HG02588 (cell line): ENCODE results near the gene FAM168A.
A peak's percentile ranks its signal among the peaks of the same experiment; 100 is the strongest.

ENCODE experiments used
- ATAC-seq: cut with Tn5 transposase; IDR thresholded peaks from one replicate; pipeline ENCODE4 v1.9.1; 2021; ENCODE audit warnings: mild to moderate bottlenecking, moderate library complexity; ENCODE audit not compliant: unreplicated experiment

The FAM168A gene, protein sequence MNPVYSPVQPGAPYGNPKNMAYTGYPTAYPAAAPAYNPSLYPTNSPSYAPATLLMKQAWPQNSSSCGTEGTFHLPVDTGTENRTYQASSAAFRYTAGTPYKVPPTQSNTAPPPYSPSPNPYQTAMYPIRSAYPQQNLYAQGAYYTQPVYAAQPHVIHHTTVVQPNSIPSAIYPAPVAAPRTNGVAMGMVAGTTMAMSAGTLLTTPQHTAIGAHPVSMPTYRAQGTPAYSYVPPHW

DNA sequence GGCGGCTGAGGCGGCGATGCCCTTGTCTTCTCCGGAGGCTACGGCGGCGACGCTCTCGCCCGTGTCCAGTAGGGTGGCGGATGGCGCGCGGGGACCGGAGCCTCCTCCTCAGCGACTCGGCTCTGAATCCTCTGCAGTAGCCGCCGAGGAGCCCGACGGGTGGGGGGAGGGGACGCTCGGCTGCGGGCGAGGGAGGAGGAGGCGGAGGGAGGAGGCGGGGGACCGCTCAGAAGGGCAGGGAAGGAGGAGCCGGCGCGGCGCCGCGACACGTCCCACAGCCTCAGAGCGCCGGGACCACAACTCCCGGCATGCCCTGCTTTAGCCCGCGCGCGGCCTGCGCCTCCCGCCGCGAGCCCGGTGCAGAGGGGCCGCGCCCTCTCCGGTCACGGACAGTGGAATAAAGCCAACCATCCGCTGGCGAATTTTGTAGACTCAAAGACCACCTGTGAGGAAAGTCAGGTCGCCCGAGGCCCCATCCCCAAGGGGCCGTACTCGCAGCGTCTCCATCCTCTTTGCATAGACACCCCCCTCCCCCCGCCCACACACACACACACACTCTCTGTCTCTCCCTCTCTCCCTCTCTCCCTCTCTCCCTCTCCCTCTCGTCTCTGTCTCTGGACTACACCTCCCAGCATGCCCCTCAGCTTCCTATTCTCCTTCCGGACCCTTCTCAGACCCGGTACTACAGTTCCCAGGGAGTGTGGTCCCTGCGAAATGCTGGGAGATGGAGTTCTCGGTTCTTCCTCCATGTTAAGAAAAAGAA, at the start of gene FAM168A:
Gene FAM168A, minus strand, starts transcription at position 157 of the 763 bp plus-strand sequence. CDS start 129,638 bp downstream, outside the sequence.
- peak; percentile 94 for ATAC-seq

DNA sequence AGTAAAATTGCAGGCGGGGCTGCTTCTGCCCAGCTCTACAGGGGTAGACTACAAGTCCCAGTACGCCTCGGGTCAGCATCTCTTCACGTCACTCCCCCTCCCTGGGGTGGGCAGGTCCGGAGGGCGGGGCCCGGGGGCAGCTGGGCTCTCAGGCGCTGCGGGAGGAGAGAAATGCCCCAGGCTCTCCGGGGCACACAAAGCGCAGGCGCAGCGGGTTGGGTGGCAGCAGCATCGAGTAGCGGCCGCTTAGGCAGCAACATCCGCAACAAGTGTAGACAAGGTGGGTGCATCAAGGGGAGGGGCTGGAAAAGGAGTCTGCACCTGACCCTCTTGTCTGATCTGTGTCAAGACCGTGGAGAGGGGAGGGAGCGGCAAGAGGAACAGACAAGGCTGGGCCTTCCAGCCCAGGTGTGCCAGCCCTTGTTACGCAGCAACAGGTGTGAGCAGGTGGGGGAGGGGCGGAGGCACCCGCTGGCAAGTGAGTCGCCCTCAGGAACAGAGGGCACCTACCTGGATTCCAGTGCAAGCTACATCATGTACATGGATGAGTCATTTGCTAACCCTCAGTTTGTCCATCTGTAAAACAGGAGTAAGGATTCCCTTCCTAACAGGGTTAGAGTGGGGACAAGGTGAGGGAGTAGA, 49.7 kb upstream of the FAM168A start:
- ATAC-seq, result peak; percentile 83

DNA sequence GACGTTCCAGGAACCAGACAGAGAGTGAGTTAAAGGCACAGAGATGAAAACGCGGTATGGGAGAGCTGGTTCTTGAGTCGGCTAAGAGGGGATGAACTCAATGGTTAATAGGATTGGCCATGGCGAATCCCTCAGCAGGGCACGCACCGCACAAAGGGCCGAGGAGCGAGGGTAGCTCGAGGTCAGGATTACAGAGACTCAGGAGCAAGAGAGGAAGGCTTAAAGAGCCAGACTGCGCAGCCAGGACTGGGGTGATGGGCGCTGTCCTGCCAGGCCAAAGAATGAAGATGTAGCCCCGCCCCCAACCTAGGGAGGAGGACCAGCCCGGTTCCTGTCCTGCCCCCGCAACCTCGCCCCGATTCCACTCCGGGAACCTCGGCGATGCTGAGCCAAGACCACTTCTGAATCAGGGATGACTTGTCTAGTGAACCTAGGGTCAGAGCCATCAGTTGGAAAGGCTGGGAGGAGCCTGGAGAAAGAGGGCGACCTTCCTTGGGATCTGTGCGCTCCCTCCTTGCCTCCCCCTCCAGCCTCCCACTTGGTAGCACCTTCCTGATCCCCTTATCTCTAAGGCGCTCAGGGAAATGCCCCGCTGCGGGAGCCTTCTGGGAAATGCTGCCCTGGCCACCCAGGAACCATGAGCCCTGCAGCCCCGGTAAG, 48.2 kb upstream of the FAM168A start, which contains the start of gene PLEKHB1:
Gene PLEKHB1, plus strand, starts transcription at position 610 of the 660 bp plus-strand sequence. Its CDS starts 28 bp downstream, at position 638.
- ATAC-seq, result no peak

DNA sequence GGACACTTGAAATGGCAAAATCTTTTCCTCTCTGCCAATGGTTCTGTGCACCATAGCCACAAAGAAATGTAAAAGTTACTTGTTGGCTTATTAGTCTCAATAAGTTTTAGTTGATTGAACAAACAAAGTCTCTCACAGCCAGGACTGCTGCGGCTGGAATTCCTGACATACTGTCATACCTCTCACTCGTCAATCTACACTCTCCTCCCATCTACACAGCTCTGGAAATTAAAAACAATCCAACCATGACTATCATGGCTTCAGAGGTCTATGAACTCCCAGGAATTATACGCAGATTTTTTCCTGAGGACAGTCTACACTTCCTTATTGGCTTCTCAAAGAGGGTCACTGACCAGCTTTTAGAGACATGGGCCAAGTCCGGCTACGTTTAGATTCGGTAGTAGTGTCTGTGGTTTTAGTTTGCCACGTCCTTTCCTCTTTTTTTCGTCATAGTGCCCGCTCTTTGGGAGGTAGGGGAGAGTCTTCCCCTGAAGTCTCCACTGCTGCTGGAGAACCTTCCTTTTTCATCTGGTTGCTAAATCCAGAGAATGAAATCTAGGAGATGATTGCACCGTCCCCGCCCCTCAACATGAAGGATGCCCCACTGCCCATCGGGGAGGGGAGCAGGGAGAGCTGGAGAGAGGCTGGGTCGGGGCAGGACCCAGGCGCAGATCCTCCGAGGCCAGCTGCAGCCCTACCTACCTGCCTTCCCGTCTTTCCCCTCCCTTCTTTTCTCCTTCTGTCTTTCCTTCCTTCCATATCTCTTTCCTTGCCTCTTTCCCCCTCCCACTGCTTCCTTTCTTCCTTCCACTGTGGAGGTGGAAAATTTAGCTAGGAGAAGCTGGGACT, 47.4 kb upstream of the FAM168A start:
- ATAC-seq, result no peak

DNA sequence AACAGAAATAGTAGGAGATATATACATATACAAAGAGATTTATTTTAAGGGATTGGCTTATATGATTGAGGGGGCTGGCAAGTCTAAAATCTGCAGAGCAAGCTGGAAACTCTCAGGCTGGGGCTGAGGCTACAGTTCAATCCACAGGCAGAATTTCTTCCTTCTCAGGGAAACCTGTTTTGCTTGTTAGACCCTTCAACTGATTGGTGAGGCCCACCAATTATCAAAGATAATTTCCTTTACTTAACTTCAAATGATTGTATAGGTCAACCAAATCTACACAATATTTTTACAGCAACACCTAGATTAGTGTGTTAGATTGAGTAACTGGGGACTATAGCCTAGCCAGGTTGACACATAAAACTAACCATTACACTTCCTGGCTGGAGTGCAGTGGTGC, 43.8 kb upstream of the FAM168A start:
- ATAC-seq, result no peak

DNA sequence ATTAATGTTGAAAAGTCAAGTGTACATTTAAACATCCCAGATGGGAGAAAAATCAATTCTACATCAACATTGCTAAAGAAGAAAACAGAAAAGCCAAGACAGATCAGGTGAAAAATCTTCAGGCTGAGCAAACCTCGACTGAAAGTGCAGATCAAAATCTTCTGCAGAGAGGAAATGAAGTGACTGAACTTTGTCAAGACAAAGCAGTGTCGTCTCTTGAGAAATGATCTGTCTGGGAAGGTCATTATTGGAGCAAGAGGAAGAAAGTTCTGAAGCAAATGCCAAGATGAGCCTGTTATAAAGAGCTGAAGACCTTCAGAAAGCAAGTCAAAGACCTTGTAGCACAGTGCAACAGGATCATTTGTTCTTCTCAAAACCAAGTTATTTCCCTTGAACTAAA, 42.7 kb upstream of the FAM168A start:
- no peak for ATAC-seq

DNA sequence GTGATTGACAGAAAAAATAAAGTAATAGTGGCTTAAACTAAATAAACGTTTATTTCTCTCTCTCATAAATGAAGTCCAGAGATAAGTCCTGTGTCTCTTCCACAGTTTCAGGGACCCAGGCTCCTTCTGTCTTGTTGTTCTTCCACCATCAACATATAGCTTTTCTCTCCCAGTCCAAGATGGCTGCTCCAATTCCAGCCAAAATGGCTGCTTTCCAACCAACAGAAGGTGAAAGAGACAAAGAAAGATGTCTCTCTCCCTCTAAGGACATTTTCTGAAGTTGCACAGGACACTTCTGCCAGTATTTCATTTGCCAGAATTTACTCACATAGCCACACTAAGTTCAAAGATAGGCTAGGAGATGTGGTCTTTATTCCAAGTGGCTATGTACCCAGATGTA, 39.1 kb upstream of the FAM168A start:
- no peak for ATAC-seq

DNA sequence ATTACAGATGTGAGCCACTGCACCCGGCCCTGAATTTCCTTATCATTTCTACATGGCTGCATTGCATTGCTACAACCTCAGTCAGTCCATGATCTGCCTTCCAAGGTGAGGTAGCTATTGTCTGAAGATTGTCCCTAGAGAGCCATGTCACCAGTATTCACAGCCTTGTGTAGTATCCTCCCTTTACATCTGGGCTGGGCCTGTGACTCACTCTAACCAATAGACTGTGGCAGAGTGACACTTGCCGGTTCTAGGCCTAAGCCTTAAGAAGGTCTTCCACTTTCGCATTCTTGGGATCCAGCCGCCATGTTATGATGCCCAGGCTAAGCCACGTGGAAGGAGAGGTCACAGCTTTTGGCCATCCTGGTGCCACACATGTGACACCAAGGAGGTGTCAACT, 38.3 kb upstream of the FAM168A start:
- ATAC-seq, result no peak

DNA sequence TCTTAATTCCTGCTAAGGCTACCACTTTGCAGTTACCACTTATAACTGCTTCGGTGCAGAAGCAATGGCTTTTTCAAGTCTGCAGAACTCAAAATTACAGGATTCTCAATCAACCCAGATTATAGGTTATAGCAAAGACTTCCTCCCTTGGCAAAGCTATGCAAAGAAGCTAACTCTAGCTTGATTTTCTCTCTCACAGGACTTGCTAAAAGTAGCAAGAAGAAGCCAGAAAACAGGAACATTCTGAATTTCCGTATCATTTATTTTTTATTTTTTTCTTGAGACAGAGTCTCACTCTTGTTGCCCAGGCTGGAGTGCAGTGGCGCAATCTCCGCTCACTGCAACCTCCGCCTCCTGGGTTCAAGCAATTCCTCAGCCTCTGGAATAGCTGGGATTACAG, 37.8 kb upstream of the FAM168A start:
- ATAC-seq, result no peak

DNA sequence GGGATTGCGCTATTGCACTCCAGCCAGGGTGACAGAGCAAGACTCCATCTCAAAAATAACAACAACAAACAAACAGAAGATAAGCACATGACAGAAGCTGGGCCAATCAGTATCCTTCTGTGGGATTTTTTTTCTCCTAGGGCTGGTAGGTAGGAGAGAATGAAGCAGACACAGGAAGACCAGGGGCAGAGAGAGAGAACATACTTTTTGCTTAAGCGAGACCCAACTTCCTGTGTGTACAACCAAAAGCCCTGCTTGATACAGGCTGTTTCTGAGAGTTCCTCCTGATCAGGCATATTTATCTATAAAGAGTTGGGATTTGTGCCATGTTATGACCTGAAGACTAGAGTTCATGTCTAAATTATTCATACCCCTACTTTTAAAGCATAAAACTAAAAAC, 36.1 kb upstream of the FAM168A start:
- ATAC-seq, result no peak

DNA sequence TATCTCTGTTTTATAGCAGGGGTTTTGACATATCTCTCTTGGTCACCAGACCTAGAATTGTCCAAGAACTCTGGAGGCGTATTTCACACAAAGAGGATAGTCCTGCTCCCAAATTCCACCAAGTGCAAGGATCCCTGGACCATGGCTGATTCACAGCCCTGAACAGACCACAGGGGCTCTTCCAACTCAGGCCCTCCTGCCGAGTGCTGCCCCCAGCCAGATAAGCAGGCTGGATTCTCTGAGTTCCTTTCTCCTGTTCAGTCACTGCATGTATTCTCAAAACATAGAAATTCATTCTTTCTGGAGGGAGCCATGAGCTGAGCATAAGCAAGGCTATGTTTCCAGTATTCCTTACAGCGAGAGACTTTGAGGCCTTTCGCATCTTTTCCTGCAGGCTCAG, 35.1 kb upstream of the FAM168A start:
- ATAC-seq, result no peak

DNA sequence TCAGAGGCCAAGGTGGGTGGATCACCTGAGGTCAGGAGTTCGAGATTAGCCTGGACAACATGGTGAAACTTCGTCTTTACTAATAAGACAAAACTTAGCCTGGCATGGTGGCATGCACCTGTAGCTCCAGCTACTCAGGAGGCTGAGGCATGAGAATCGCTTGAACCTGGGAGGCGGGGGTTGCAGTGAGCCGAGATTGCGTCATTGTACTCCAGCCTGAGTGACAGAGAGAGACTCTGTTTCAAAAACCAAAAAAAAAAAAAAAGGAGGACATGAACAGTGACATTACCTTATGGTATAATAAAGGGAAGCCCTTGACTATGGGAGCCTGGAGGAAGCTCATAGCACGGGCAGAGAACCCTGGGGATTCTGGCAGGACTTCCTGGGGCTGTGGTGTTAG, 32.0 kb upstream of the FAM168A start:
- no peak for ATAC-seq

DNA sequence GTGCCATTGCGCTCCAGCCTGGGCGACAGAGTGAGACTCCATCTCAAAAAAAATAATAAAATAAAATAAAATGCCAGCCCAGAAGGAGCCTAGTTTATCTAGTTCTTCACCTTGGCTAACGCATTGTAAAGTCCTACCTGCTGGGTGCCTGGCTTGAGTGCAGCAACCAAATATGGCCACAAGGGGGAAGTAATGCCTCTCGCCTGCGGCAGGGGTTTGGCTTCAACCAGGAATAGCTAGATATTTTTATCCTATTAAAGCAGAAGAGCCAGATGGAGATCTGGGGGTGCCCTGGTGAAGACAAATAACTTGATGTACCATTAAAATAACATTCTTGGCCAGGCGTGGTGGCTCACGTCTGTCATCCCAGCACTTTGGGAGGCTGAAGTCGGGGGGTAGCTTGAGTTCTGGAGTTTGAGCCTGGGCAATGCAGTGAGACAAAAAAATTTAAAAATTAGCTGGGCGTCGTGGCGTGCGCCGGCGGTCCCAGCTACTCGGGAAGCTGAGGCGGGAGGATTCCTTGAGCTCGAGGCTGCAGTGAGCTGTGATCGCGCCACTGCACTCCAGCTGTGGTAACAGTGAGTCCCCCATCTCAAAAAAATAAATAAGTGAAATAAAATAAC, 27.9 kb upstream of the FAM168A start:
- ATAC-seq, result no peak

DNA sequence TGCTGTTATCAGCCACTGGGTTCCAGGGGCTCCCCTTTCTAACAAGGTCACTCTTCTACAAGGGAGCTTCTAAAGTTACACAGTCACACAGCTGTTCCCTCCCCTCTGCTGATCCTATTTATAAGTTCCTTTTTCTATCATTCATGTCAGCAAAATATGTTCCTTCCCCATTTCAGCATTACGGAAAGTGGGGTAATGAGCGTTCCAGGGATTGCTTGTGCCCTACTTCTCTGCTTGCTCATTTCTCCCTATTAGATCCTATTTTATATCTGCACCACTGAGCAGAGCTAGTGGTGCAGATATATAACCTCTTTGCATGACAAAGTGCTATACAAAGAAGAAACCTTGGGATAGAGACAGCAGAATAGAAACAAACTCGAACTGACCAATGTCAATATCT, 25.8 kb upstream of the FAM168A start:
- no peak for ATAC-seq

DNA sequence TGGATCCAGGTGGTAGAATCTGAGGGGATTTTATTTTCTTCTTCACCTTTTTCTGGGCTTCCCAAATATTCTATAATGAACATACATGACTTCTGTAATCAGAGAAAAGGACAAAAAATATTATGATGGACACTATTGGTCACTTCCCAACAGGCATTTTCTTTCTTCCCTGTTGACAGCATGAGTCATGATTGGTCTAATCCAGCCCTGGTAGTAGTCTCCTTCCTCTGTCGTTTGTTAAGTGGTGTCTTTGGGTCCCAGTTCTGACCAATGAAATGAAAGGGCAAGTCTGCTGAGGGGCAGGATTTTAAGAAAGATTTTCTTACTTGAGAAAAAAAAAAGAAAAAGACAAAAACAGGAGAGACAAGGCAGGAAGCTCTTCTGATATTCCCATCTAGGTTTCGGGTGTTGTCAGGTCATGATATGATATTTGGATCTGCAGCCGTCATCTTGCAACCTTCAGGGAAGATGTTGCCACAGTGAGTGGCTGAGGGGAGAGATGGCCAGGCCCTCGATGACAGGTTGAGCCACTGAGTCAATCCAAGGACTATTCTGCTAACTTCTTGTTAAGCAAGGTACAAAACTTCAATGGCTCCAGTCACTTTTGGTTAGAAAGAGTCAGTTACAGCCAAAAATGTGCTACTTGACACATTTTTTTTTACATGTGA, 25.1 kb upstream of the FAM168A start:
- no peak for ATAC-seq

DNA sequence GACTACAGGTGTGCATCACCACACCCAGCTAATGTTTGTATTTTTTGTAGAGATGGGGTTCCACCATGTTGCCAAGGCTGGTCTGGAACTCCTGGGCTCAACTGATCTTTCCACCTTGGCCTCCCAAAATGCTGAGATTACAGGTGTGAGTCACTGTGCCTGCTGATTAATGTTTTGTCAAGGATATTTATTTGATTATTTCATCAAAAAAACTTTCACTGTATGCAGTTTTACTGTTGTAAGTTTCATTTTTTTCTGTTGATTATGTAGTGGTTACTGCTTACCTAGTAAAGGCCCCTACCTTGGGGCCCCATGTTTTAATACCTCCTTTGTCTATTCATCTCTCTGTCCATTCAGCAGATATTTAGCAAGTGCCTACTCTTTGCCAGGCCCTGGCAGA, 16.7 kb upstream of the FAM168A start:
- ATAC-seq, result no peak

DNA sequence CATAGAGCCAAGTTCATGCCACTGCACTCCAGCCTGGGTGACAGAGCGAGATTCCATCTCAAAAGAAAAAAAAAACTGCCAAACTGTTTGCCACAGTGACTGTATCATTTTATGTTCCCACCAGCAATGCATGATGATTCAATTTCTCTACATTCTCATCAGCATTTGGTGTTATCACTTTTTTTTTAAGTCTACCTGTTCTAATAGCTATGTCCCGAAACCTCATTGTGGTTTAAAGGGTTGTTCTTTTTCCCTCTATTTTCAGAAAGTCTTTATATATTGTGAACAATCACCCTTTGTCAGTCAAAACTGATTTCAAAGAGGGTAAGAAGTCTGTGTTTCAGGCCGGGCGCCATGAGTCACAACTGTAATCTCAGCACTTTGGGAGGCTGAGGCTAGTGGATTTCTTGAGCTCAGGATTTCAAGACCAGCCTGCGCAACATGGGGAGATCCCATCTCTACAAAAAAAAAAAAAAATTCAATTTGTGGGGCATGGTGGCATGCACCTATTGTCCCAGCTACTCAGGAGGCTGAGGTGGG, 14.8 kb upstream of the FAM168A start:
- no peak for ATAC-seq

DNA sequence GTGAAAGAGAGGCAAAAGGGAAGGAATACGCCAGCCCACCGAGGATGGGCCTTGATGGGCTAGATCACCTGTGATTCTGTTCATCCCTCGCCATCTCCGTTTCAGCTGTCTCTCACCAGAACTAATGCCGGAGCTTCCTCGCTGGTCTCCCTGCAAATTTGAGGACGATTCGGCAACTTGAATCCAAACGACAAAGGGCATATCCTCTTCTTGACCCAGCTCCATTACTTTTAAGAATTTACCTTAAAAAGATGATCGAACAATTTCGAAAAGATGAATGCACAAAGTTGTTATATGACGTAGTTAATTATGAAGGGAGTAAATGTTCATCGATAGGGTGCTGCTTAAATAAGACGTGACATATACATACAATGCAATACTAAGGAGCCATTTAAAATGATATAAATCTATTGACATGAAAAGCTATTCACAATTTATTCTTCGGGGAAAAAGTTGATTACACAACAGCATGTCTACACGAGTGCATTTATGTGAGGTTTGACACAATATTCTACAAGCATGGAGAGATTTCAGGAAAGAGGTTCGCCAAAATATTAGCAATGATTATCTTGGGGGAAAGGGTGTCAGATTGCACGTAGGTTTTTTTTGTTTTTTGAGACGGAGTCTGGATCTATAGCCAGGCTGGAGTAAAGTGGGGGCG, 937 bp upstream of the FAM168A start:
- peak; percentile 3 for ATAC-seq
